WTC11 (cell line): Measurements from ENCODE around the gene AGAP1. TPM values are rescaled to one million over a fixed set of nuclear protein-coding genes. Genes with fewer than 3 reads are reported as not detected.
"Not testable (repeated sequence)": the region's sequence is repeated elsewhere in the genome, so short reads cannot be mapped to it uniquely, and the experiment has no call there.

ENCODE experiments used
- ATAC-seq: fragments of 200-7000 bp; cut with Tn5 transposase; 2 replicates; pipeline ENCODE4 v1.10.0; 2021; ENCODE audit warnings: mild to moderate bottlenecking, moderate library complexity
- CTCF ChIA-PET: fragments of 300-600 bp; sonication (Branson Sonifier 250); formaldehyde crosslinking; loops from one replicate; lab custom pipeline; 2021; ENCODE audit warnings: antibody characterized with exemption; lab: Charles Lee
- POLR2A ChIA-PET: fragments of 350-600 bp; sonication (Branson Sonifier 250); formaldehyde crosslinking; loops from one replicate; lab custom pipeline; 2021; ENCODE audit warnings: antibody characterized with exemption; lab: Charles Lee
- DNase-seq: peaks from one replicate; pipeline ENCODE4 v3.0.0; 2021; ENCODE audit warnings: low spot score
- H3K27ac Mint-ChIP-seq: 2 replicates; pipeline ENCODE4 v1.8.0; 2021; ENCODE audit warnings: mixed read lengths
- H3K27me3 Mint-ChIP-seq: 2 replicates; pipeline ENCODE4 v1.8.0; 2021; ENCODE audit warnings: low read depth, mild to moderate bottlenecking, moderate library complexity, mixed read lengths
- H3K36me3 Mint-ChIP-seq: 2 replicates; pipeline ENCODE4 v1.8.0; 2021; ENCODE audit warnings: mixed read lengths
- H3K4me1 Mint-ChIP-seq: 2 replicates; pipeline ENCODE4 v1.8.0; 2022; ENCODE audit warnings: mixed read lengths
- H3K4me3 Mint-ChIP-seq: 2 replicates; pipeline ENCODE4 v1.8.0; 2021; ENCODE audit warnings: mild to moderate bottlenecking, moderate library complexity, mixed read lengths
- H3K9me3 Mint-ChIP-seq: 2 replicates; pipeline ENCODE4 v1.8.0; 2021; ENCODE audit warnings: mixed read lengths
- ATF3 ChIP-seq: sonication (generic); formaldehyde crosslinking; conservative IDR thresholded peaks from 2 replicates; pipeline ENCODE4 v1.8.1; 2022; ENCODE audit warnings: mild to moderate bottlenecking, missing genetic modification reagents
- ELF4 ChIP-seq: sonication (generic); formaldehyde crosslinking; IDR thresholded peaks from 2 replicates; pipeline ENCODE4 v1.8.1; 2022; ENCODE audit warnings: low read depth, mild to moderate bottlenecking, moderate library complexity, missing genetic modification reagents
- ESRRA ChIP-seq: sonication (generic); formaldehyde crosslinking; IDR thresholded peaks from 2 replicates; pipeline ENCODE4 v1.8.1; 2022; ENCODE audit warnings: mild to moderate bottlenecking, missing genetic modification reagents, borderline replicate concordance
- NFE2L1 ChIP-seq: sonication (generic); formaldehyde crosslinking; IDR thresholded peaks from 2 replicates; pipeline ENCODE4 v1.8.1; 2023; ENCODE audit warnings: missing genetic modification reagents
- NR1H2 ChIP-seq: sonication (generic); formaldehyde crosslinking; IDR thresholded peaks from 2 replicates; pipeline ENCODE4 v1.9.0; 2021; ENCODE audit warnings: mild to moderate bottlenecking, moderate library complexity, missing genetic modification reagents
- NR2C2 ChIP-seq: sonication (generic); formaldehyde crosslinking; IDR thresholded peaks from 2 replicates; pipeline ENCODE4 v1.8.0; 2022; ENCODE audit warnings: mild to moderate bottlenecking, missing genetic modification reagents
- PRRX2 ChIP-seq: fragments of 250-450 bp; sonication (Bioruptor Pico); IDR thresholded peaks from 2 replicates; pipeline ENCODE4 v1.8.0; 2021; ENCODE audit warnings: mild to moderate bottlenecking
- SMAD3 ChIP-seq: sonication (generic); formaldehyde crosslinking; IDR thresholded peaks from 2 replicates; pipeline ENCODE4 v1.8.0; 2022; ENCODE audit warnings: missing genetic modification reagents, mild to moderate bottlenecking, borderline replicate concordance
- TEAD4 ChIP-seq: sonication (generic); formaldehyde crosslinking; IDR thresholded peaks from 2 replicates; pipeline ENCODE4 v1.8.0; 2022; ENCODE audit warnings: mild to moderate bottlenecking, missing genetic modification reagents
- ZNF232 ChIP-seq: sonication (generic); formaldehyde crosslinking; IDR thresholded peaks from 2 replicates; pipeline ENCODE4 v1.8.0; 2022; ENCODE audit warnings: mild to moderate bottlenecking, missing genetic modification reagents
- ZNF263 ChIP-seq: sonication (generic); formaldehyde crosslinking; IDR thresholded peaks from 2 replicates; pipeline ENCODE4 v1.8.1; 2022; ENCODE audit warnings: low read depth, mild to moderate bottlenecking, moderate library complexity, missing genetic modification reagents
- ZNF512 ChIP-seq: sonication (generic); formaldehyde crosslinking; IDR thresholded peaks from 2 replicates; pipeline ENCODE4 v1.8.1; 2022; ENCODE audit warnings: missing genetic modification reagents, borderline replicate concordance
- total RNA-seq: library from RNA; stranded (reverse); gene quantifications from 3 replicates; pipeline ENCODE4 v1.2.3, GENCODE V29; 2021
- TF ChIP-seq, protein P1 (sequence below): sonication (generic); formaldehyde crosslinking; IDR thresholded peaks from 2 replicates; pipeline ENCODE4 v1.8.1; 2022; ENCODE audit warnings: mild to moderate bottlenecking, missing genetic modification reagents, moderate library complexity, borderline replicate concordance
- TF ChIP-seq, protein P2 (sequence below): fragments of 200-600 bp; IDR thresholded peaks from 2 replicates; pipeline ENCODE4 v1.8.0; 2022; ENCODE audit warnings: antibody characterized with exemption
- TF ChIP-seq, protein P3 (sequence below): sonication (generic); formaldehyde crosslinking; IDR thresholded peaks from 2 replicates; pipeline ENCODE4 v1.8.1; 2023; ENCODE audit warnings: mild to moderate bottlenecking, missing genetic modification reagents, borderline replicate concordance
- TF ChIP-seq, protein P4 (sequence below): sonication (generic); formaldehyde crosslinking; IDR thresholded peaks from 2 replicates; pipeline ENCODE4 v1.8.1; 2022; ENCODE audit warnings: low read depth, missing genetic modification reagents, borderline replicate concordance

AGAP1 gene
- total RNA-seq, 1 experiment from 2014 or later, result 49.3 TPM

GRCh38 chr2:236089271-236090026, 595.6 kb downstream of the AGAP1 start (continued):
- TF ChIP-seq, protein P1, sequence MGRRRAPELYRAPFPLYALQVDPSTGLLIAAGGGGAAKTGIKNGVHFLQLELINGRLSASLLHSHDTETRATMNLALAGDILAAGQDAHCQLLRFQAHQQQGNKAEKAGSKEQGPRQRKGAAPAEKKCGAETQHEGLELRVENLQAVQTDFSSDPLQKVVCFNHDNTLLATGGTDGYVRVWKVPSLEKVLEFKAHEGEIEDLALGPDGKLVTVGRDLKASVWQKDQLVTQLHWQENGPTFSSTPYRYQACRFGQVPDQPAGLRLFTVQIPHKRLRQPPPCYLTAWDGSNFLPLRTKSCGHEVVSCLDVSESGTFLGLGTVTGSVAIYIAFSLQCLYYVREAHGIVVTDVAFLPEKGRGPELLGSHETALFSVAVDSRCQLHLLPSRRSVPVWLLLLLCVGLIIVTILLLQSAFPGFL (CRISPR knock-in tag), result no peak
- no peak for TF ChIP-seq ESRRA
- no peak for TF ChIP-seq NR2C2 (CRISPR knock-in tag)
- TF ChIP-seq ZNF232 (CRISPR knock-in tag), result no peak
- TF ChIP-seq, protein P2, sequence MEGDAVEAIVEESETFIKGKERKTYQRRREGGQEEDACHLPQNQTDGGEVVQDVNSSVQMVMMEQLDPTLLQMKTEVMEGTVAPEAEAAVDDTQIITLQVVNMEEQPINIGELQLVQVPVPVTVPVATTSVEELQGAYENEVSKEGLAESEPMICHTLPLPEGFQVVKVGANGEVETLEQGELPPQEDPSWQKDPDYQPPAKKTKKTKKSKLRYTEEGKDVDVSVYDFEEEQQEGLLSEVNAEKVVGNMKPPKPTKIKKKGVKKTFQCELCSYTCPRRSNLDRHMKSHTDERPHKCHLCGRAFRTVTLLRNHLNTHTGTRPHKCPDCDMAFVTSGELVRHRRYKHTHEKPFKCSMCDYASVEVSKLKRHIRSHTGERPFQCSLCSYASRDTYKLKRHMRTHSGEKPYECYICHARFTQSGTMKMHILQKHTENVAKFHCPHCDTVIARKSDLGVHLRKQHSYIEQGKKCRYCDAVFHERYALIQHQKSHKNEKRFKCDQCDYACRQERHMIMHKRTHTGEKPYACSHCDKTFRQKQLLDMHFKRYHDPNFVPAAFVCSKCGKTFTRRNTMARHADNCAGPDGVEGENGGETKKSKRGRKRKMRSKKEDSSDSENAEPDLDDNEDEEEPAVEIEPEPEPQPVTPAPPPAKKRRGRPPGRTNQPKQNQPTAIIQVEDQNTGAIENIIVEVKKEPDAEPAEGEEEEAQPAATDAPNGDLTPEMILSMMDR, result no peak
- TF ChIP-seq, protein P3, sequence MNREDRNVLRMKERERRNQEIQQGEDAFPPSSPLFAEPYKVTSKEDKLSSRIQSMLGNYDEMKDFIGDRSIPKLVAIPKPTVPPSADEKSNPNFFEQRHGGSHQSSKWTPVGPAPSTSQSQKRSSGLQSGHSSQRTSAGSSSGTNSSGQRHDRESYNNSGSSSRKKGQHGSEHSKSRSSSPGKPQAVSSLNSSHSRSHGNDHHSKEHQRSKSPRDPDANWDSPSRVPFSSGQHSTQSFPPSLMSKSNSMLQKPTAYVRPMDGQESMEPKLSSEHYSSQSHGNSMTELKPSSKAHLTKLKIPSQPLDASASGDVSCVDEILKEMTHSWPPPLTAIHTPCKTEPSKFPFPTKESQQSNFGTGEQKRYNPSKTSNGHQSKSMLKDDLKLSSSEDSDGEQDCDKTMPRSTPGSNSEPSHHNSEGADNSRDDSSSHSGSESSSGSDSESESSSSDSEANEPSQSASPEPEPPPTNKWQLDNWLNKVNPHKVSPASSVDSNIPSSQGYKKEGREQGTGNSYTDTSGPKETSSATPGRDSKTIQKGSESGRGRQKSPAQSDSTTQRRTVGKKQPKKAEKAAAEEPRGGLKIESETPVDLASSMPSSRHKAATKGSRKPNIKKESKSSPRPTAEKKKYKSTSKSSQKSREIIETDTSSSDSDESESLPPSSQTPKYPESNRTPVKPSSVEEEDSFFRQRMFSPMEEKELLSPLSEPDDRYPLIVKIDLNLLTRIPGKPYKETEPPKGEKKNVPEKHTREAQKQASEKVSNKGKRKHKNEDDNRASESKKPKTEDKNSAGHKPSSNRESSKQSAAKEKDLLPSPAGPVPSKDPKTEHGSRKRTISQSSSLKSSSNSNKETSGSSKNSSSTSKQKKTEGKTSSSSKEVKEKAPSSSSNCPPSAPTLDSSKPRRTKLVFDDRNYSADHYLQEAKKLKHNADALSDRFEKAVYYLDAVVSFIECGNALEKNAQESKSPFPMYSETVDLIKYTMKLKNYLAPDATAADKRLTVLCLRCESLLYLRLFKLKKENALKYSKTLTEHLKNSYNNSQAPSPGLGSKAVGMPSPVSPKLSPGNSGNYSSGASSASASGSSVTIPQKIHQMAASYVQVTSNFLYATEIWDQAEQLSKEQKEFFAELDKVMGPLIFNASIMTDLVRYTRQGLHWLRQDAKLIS (CRISPR knock-in tag), result no peak
- TF ChIP-seq ZNF263 (CRISPR knock-in tag), result no peak
- TF ChIP-seq, all 79 proteins: peak for 0

DNA sequence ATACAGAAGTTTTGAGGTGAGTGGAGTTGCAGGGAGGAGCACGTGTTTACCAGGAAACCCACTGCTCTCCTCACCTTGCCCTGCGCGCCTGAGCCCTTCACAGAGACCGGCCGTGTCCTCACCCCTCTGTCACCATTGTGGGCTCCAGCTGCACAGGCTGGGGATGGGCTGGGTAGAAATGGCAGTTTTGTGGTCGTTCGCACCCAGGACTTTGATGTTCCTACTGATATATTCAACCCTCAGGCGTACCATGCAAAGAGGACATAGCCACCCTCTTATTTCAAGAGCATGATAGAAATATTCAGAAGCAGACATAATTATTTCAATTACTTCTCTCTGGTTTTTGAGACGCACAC, 596.2 kb downstream of the AGAP1 start:
- Mint-ChIP-seq H3K36me3 (peaks cover 4% of the 10 kb centered on the region; the same call in 1 of the 2 replicates), H3K27me3 (peaks cover 8% of the 10 kb centered on the region), H3K27ac (no peak overlapping the region), H3K4me1 (peaks cover 69% of the 10 kb centered on the region), H3K4me3 (no peak overlapping the region), H3K9me3 (no peaks in the 10 kb centered on the region)
- DNase-seq (no peak), ATAC-seq (no peak)
- CTCF ChIA-PET, result no interaction called here
- TF ChIP-seq TEAD4 (CRISPR knock-in tag) (no peak), NR1H2 (CRISPR knock-in tag) (no peak), ELF4 (no peak), ZNF512 (CRISPR knock-in tag) (no peak), SMAD3 (CRISPR knock-in tag) (no peak), NFE2L1 (CRISPR knock-in tag) (no peak), ATF3 (no peak), PRRX2 (no peak)
- TF ChIP-seq, protein P4, sequence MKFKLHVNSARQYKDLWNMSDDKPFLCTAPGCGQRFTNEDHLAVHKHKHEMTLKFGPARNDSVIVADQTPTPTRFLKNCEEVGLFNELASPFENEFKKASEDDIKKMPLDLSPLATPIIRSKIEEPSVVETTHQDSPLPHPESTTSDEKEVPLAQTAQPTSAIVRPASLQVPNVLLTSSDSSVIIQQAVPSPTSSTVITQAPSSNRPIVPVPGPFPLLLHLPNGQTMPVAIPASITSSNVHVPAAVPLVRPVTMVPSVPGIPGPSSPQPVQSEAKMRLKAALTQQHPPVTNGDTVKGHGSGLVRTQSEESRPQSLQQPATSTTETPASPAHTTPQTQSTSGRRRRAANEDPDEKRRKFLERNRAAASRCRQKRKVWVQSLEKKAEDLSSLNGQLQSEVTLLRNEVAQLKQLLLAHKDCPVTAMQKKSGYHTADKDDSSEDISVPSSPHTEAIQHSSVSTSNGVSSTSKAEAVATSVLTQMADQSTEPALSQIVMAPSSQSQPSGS (CRISPR knock-in tag), result no peak
- POLR2A ChIA-PET, result interaction anchor here (0.6 kb wide), 1 partner anchor 9 kb away, joined by 3 read pairs; no protein-coding TSS in a partner anchor

- peak overlapping the region; percentile 30; the same call in 1 of the 2 replicates for H3K27ac Mint-ChIP-seq
Observed at GRCh38 chr2:236090826-236091225, 597.0 kb downstream of the AGAP1 start.

More at GRCh38 chr2:236090826-236091225, 597.0 kb downstream of the AGAP1 start:
- POLR2A ChIA-PET, ATAC-seq, H3K36me3 Mint-ChIP-seq, H3K4me3 Mint-ChIP-seq, H3K27me3 Mint-ChIP-seq, CTCF ChIA-PET, DNase-seq, H3K9me3 Mint-ChIP-seq: not testable (repeated sequence)
- H3K4me1 Mint-ChIP-seq, result peaks cover 62% of the 10 kb centered on the region
